Peyer's patch (tissue), 4 donors: ENCODE data around the gene EDN3. TPM values are rescaled to one million over a fixed set of nuclear protein-coding genes. Genes with fewer than 3 reads are reported as not detected.

ENCODE experiments used
- DNase-seq, 3 donors: peaks; one replicate each; pipeline ENCODE4 v3.0.0-alpha.2; 2017 to 2019
- H3K27ac ChIP-seq, 4 donors: fragments of 200-600 bp; sonication (generic); one replicate each; pipeline ENCODE4 v1.5.1; 2016 to 2019
- H3K27me3 ChIP-seq, 2 donors: fragments of 200-600 bp; sonication (generic); one replicate each; pipeline ENCODE4 v1.5.1; 2019
- H3K36me3 ChIP-seq, 3 donors: fragments of 200-600 bp; sonication (generic); one replicate each; pipeline ENCODE4 v1.5.1; 2016 to 2019
- H3K4me1 ChIP-seq, 4 donors: fragments of 200-600 bp; sonication (generic); one replicate each; pipeline ENCODE4 v1.5.1; 2016 to 2019
- H3K4me3 ChIP-seq, 4 donors: fragments of 200-600 bp; sonication (generic); 1 replicate in 3 of 4; 2 replicates in 1 of 4; pipeline ENCODE4 v1.5.1; 2016 to 2019; ENCODE audit warnings: mild to moderate bottlenecking in 1 of 4
- H3K9me3 ChIP-seq, 4 donors: fragments of 200-600 bp; sonication (generic); one replicate each; pipeline ENCODE4 v1.5.1; 2016 to 2019; ENCODE audit warnings: mild to moderate bottlenecking in 1 of 4
- POLR2A ChIP-seq, 2 donors: fragments of 450-650 bp; IDR thresholded peaks; one replicate each; pipeline ENCODE4 v1.5.1; 2017; ENCODE audit warnings: antibody characterized with exemption in 2 of 2, mild to moderate bottlenecking in 2 of 2, moderate library complexity in 2 of 2
- total RNA-seq, 4 donors: library from RNA; depleted of rRNA; stranded (reverse); fragments of >200 nt; gene quantifications; one replicate each; pipeline ENCODE4 v1.1.0, GENCODE V29; 2016
- TF ChIP-seq, protein P1 (sequence below), 6 experiments: fragments of 450-650 bp in 4 of 6; fragments of 200-600 bp in 2 of 6; sonication (generic) in 1 of 6; IDR thresholded peaks; one replicate each; pipeline ENCODE4 v1.5.1; 2017 to 2019; ENCODE audit warnings: antibody characterized with exemption in 6 of 6, mild to moderate bottlenecking in 3 of 6, moderate library complexity in 1 of 6

The EDN3 gene, protein sequence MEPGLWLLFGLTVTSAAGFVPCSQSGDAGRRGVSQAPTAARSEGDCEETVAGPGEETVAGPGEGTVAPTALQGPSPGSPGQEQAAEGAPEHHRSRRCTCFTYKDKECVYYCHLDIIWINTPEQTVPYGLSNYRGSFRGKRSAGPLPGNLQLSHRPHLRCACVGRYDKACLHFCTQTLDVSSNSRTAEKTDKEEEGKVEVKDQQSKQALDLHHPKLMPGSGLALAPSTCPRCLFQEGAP
- 100 to 1,000 TPM in 1 of 4 donors, 10 to 100 TPM in 2, 1 to 10 TPM in 1; 6.6 to 112 (median 63.9) TPM for total RNA-seq

DNA sequence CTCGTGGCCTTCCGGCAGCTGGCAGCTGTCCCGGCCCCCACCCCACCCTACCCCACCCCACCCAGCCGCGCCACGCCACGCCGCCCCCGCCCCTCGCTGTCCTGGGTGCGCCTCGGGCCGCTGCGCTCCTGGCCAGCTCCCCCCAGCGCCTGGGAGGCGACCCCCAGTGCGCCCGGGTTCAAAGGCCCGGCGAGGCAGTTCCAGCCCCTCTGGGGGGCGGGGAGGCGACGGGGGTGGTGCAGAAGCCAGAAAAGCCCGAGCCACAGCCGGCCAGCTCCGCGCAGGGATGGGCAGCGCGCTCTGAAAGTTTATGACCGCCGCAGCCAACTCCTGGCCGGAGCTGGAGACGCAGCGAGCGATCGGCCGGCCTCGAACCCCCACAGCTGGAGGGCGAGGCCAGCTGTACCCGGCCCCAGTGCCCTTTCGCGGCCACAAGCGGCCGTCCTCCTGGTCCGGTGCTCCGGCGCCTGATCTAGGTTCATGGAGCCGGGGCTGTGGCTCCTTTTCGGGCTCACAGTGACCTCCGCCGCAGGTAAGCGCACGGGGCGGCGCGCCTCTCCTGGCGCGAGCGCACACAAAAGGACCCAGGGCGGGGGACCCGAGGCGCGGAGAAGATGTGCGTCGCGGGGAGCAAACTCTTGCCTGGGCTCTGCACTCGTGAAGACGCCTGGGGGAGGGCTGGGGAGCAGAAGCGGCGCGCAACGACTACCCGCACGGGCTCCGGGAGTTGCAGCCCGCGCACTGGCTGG, at the start of gene EDN3:
Gene EDN3 (plus strand): TSS at position 279 of the 749 bp plus-strand sequence. CDS start 202 bp downstream, at position 481.
- H3K27me3 ChIP-seq: no peaks in the 10 kb centered on the region
- no peaks in the 10 kb centered on the region for H3K9me3 ChIP-seq
- no peaks in the 10 kb centered on the region for H3K36me3 ChIP-seq
- H3K4me1 ChIP-seq: no peaks in the 10 kb centered on the region
- DNase-seq: peak in 2 of 3 donors; percentile 58 to 77
- peak within 1 kb of the TSS in 3 of 4 donors; percentile 79 to 98 (median 94) for H3K27ac ChIP-seq
- TF ChIP-seq, protein P1, sequence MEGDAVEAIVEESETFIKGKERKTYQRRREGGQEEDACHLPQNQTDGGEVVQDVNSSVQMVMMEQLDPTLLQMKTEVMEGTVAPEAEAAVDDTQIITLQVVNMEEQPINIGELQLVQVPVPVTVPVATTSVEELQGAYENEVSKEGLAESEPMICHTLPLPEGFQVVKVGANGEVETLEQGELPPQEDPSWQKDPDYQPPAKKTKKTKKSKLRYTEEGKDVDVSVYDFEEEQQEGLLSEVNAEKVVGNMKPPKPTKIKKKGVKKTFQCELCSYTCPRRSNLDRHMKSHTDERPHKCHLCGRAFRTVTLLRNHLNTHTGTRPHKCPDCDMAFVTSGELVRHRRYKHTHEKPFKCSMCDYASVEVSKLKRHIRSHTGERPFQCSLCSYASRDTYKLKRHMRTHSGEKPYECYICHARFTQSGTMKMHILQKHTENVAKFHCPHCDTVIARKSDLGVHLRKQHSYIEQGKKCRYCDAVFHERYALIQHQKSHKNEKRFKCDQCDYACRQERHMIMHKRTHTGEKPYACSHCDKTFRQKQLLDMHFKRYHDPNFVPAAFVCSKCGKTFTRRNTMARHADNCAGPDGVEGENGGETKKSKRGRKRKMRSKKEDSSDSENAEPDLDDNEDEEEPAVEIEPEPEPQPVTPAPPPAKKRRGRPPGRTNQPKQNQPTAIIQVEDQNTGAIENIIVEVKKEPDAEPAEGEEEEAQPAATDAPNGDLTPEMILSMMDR (IDR thresholded peaks at IDR 0.05): peak in 1 of 6 experiments; percentile 2
- TF ChIP-seq POLR2A (IDR thresholded peaks at IDR 0.05): peak in 1 of 2 donors; percentile 22
- H3K4me3 ChIP-seq: peak within 1 kb of the TSS in 3 of 4 donors; percentile 28 to 71 (median 70)

DNA sequence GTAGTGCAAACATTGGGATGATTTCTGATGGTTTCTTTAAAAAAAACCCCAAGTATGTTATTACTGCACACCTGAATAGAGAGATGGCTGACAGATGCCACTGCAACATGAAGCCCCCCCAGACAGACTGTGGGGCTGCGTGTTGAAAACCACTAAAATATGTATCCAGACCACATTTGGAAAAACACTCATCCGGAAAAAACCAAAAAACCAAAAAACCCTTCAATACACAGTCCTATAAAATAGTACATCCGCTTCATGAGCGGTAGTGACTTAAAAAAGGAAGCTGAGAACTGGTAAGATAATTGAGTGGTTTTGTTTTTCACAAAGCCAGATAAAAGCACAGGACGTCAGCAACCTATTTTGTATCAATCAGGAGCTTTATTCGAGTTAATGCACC, 47.1 kb upstream of the EDN3 start:
- Histone ChIP-seq H3K4me1 (no peaks in the 10 kb centered on the region), H3K27ac (peak overlapping the region in 3 of 4 donors; percentile 32 to 61 (median 53))

DNA sequence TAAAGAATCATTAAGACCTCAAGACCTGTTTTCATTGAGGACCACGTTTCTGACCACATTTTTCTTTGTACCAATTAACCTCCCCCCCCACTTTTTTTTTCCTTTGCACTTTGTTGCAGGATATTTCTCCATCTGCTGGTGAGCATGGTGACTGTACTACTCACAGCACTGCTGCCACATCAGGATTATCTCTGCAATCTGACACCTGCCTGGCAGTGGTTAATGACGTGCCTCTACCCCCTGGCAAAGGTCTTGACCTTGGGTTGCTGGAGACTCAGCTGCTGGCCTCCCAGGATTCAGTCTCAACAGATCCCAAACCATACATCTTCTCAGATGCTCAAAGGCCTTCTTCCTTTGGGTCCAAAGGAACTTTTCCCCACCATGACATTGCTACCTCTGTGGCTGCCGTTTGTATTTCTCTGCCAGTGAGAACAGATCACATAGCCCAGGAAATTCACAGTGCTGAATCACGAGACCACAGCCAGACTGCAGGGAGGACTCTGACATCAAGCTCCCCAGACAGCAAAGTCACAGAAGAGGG, 46.6 kb upstream of the EDN3 start:
- peak in 2 of 3 donors; percentile 31 to 75 for DNase-seq
- no peaks in the 10 kb centered on the region for H3K36me3 ChIP-seq
- H3K27ac ChIP-seq: peak overlapping the region in 3 of 4 donors; percentile 32 to 61 (median 53)
- no peaks in the 10 kb centered on the region for H3K4me1 ChIP-seq
- no peaks in the 10 kb centered on the region for H3K9me3 ChIP-seq
- no peak overlapping the region for H3K4me3 ChIP-seq
- TF ChIP-seq, protein P1 (IDR thresholded peaks at IDR 0.05): no peak
- H3K27me3 ChIP-seq: no peaks in the 10 kb centered on the region

More for the DNA sequence above, 47.1 kb upstream of the EDN3 start:
- Histone ChIP-seq H3K36me3 (no peaks in the 10 kb centered on the region), H3K4me3 (no peak overlapping the region), H3K27me3 (no peaks in the 10 kb centered on the region), H3K9me3 (no peaks in the 10 kb centered on the region)
- no peak for DNase-seq
- TF ChIP-seq, protein P1 (IDR thresholded peaks at IDR 0.05): no peak
- no peak for TF ChIP-seq POLR2A (IDR thresholded peaks at IDR 0.05)

DNA sequence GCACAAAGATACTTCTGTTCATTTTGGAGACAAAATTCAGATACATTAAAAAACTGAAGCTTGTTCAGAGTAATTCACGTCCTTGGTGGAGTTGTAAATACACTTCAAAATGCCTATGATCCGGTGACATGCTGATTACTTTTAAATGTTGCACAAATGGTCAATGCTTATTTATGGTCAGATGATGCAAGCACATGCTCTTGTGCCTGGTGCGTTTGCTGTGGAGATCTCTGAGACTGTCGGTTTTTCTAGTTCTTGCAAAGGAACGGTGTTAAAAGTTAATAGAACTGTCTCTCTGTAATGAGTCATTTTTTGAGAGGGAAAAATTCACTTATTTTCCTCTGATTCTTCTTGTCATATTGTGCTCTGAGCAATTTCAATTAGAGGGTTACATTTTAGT, 45.2 kb upstream of the EDN3 start:
- no peak overlapping the region for H3K27ac ChIP-seq
- no peaks in the 10 kb centered on the region for H3K27me3 ChIP-seq
- no peaks in the 10 kb centered on the region for H3K36me3 ChIP-seq
- H3K9me3 ChIP-seq: no peaks in the 10 kb centered on the region
- DNase-seq: no peak
- no peak overlapping the region for H3K4me3 ChIP-seq
- TF ChIP-seq, protein P1 (IDR thresholded peaks at IDR 0.05): no peak
- no peak for TF ChIP-seq POLR2A (IDR thresholded peaks at IDR 0.05)
- no peaks in the 10 kb centered on the region for H3K4me1 ChIP-seq

DNA sequence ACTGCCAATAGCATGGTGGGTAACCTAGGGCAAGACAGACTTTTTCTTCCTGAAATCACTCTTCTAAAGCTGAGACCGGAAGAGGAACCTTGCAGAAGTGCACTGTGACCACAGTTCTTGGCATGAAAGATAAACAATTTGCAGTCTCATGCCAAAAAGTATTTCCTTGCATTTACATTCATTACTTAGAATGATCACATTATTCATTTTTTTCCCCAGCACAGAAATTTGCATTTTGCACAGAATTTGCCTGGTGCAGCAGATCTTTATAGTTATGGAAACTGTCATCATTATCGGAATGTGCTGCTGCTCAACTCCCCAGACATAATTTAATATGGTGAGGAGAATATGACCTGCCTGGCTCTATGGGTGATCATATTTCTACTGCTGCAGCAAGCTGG, 42.2 kb upstream of the EDN3 start:
- no peak for DNase-seq
- Histone ChIP-seq H3K4me3 (no peak overlapping the region), H3K4me1 (no peaks in the 10 kb centered on the region), H3K36me3 (no peaks in the 10 kb centered on the region), H3K27me3 (no peaks in the 10 kb centered on the region), H3K9me3 (no peaks in the 10 kb centered on the region), H3K27ac (no peak overlapping the region)
- TF ChIP-seq, protein P1 (IDR thresholded peaks at IDR 0.05): no peak
- no peak for TF ChIP-seq POLR2A (IDR thresholded peaks at IDR 0.05)
